Astrocyte of the cerebellum (primary cell): Measurements from ENCODE around the gene SNAI1.

Experiments
- DNase-seq: peaks from one replicate; pipeline ENCODE4 v3.0.0-alpha.2; 2011; ENCODE audit warnings: low read depth
- H3K4me3 ChIP-seq: 2 replicates; pipeline ENCODE4 v1.5.1; 2011; ENCODE audit warnings: mild to moderate bottlenecking, low read depth, low read length, moderate library complexity
- in situ Hi-C: cut with HindIII; loops from 2 replicates; pipeline ENCODE4 v1.10.0; 2017; ENCODE audit warnings: low sequenced_read_pairs
- TF ChIP-seq, protein P1 (sequence below): IDR thresholded peaks from 2 replicates; pipeline ENCODE4 v1.5.1; 2012; ENCODE audit warnings: low read length, low read depth, moderate library complexity, mild to moderate bottlenecking; ENCODE audit errors: missing control alignments

Gene SNAI1

DNA sequence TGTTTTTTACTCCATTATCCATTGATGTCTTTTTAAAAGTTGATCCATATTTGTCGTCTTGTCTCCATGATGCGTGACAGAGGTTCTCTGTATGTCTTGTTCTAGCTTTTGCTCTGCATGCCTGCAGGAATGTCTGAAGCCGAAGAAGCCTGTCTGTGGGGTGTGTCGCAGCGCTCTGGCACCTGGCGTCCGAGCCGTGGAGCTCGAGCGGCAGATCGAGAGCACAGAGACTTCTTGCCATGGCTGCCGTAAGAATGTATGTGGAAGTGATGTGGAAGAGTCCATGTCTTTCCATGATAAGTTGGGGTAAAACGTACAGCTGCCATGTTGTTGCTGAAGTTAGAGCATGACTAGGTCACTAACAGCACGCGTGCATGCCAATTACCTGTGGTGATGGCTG, 41.3 kb upstream of the SNAI1 start:
- no peak for DNase-seq
- no peak overlapping the region for H3K4me3 ChIP-seq
- in situ Hi-C loops = no loop called here
- TF ChIP-seq, protein P1, sequence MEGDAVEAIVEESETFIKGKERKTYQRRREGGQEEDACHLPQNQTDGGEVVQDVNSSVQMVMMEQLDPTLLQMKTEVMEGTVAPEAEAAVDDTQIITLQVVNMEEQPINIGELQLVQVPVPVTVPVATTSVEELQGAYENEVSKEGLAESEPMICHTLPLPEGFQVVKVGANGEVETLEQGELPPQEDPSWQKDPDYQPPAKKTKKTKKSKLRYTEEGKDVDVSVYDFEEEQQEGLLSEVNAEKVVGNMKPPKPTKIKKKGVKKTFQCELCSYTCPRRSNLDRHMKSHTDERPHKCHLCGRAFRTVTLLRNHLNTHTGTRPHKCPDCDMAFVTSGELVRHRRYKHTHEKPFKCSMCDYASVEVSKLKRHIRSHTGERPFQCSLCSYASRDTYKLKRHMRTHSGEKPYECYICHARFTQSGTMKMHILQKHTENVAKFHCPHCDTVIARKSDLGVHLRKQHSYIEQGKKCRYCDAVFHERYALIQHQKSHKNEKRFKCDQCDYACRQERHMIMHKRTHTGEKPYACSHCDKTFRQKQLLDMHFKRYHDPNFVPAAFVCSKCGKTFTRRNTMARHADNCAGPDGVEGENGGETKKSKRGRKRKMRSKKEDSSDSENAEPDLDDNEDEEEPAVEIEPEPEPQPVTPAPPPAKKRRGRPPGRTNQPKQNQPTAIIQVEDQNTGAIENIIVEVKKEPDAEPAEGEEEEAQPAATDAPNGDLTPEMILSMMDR = no peak

DNA sequence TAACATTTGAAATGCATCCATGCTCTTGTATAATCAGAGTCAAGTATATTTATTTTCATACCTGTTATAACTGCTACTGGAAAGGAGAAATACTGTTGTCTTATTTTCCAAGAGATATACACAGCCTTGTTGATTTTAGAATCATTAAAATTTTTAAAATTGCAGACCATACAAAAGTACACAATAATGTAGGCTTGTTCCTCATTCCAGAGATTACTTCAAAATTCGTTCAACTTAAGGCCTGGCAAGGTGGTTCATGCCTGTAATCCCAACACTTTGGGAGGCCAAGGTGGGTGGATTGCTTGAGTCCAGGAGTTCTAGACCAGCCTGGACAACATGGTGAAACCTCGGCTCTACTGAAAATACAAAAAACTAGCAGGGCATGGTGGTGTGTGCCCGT, 40.5 kb upstream of the SNAI1 start:
- TF ChIP-seq, protein P1 = no peak
- no peak overlapping the region for H3K4me3 ChIP-seq
- no peak for DNase-seq
- in situ Hi-C loops = no loop called here

DNA sequence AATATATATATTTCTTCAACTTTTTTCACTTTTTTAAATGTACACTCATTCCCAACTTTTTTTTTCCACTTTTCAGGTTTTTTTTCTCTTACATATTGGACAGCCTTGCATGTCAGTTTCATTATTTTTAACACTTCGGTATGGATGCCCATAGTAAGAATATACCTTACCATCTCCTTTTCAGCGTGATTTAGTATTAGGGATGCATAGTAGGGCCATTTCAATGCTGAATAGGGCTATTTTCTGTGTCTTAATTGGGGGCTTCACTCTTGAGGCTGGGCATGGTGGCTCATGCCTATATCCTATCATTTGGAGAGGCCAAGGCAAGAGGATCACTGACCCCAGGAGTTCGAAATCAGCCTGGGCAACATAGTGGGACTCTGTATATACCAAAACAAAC, 39.8 kb upstream of the SNAI1 start:
- TF ChIP-seq, protein P1 = no peak
- in situ Hi-C loops = no loop called here
- H3K4me3 ChIP-seq = no peak overlapping the region
- DNase-seq = no peak

DNA sequence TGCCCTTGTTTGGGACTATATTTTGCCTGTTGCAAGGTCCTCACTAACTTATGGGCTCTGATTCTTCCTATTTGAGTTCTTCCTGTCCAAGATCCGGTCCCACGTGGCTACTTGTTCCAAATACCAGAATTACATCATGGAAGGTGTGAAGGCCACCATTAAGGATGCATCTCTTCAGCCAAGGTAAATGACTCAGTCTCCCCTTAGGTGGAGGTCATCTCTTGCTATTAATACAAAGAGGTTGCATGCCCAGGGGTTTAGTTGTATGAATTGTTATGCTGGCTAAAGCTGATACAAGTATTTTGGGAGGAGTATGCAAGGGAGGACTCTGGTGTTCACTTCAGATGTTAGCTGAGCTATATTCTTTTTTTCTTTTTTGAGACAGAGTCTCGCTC, 37.5 kb upstream of the SNAI1 start:
- in situ Hi-C loops = no loop called here

DNA sequence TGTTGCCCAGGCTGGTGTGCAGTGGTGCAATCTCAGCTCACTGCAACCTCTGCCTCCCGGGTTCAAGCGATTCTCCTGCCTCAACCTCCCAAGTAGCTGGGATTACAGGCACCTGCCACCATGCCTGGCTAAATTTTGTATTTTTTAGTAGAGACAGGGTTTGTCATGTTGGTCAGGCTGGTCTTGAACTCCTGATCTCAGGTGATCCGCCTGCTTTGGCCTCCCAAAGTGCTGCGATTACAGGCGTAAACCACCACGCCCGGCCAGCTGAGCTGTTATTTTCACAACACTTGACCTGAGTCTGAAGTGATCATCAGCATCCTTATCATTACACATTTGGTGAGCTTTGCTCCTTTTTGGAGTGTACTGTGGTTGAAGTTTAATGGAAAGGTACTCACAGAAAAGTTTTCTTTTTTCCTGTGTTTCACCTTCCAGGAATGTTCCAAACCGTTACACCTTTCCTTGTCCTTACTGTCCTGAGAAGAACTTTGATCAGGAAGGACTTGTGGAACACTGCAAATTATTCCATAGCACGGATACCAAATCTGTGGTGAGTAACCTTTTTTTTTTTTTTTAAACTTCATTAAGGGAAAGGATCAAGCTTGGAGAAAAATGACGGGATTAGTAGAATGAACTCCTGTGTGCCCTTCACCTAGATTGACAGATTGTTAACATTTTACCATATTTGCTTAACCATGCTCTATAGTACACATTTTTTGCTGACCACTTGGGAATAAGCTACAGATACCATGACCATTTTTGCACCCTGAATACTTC, 36.9 kb upstream of the SNAI1 start:
- TF ChIP-seq, protein P1 = no peak
- DNase-seq = no peak
- in situ Hi-C loops = no loop called here
- no peak overlapping the region for H3K4me3 ChIP-seq

More for the DNA sequence above, 37.5 kb upstream of the SNAI1 start:
- no peak for DNase-seq
- TF ChIP-seq, protein P1 = no peak
- no peak overlapping the region for H3K4me3 ChIP-seq

DNA sequence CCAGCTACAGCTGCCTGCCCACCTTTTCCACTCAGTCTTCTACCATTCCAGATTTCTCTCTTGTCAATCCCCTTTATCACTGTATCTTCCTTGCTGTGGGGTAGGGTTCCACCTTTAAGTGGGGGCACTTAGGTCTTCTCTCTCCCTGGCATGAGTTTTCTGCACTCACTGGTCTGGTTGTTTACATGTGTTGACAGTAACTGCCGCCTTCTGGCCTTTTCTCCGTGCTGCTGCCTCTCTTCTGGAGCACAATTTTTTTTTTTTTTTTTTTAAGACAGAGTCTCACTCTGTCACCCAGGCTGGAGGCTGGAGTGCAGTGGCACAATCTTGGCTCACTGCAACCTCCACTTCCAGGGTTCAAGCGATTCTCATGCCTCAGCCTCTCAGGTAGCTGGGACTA, 34.6 kb upstream of the SNAI1 start:
- in situ Hi-C loops = no loop called here
- TF ChIP-seq, protein P1 = no peak
- H3K4me3 ChIP-seq = no peak overlapping the region
- no peak for DNase-seq
